ENCODE measurements around the gene RPS18. TPM values are rescaled to one million over a fixed set of nuclear protein-coding genes. Genes with fewer than 3 reads are reported as not detected.

RPS18 gene
- total RNA-seq, 4 donors from 2014 or later: 1,955 to 5,522 (median 4,042) TPM

GRCh38 chr6:33237741-33238140, 34.1 kb upstream of the RPS18 start:
- Histone ChIP-seq H3K4me3 (no peak overlapping the region), H3K27me3 (peaks cover 0 to 75% (median 3%) of the 10 kb centered on the region in 4 donors), H3K27ac (no peak overlapping the region), H3K4me1 (no peaks in the 10 kb centered on the region), H3K36me3 (no peaks in the 10 kb centered on the region), H3K9me3 (no peaks in the 10 kb centered on the region)
- no peak for DNase-seq
- intact Hi-C loops (cut with DNase I): loop anchor here (10.0 kb wide), 1 partner anchor 233 kb away; the partner anchor contains the start of gene HLA-DOA
- WGBS, 2 donors: 53 to 58% methylated on average over 2 of the region's 2 CpGs
- no peak for TF ChIP-seq POLR2A (IDR thresholded peaks at IDR 0.05)
- TF ChIP-seq, protein P1, sequence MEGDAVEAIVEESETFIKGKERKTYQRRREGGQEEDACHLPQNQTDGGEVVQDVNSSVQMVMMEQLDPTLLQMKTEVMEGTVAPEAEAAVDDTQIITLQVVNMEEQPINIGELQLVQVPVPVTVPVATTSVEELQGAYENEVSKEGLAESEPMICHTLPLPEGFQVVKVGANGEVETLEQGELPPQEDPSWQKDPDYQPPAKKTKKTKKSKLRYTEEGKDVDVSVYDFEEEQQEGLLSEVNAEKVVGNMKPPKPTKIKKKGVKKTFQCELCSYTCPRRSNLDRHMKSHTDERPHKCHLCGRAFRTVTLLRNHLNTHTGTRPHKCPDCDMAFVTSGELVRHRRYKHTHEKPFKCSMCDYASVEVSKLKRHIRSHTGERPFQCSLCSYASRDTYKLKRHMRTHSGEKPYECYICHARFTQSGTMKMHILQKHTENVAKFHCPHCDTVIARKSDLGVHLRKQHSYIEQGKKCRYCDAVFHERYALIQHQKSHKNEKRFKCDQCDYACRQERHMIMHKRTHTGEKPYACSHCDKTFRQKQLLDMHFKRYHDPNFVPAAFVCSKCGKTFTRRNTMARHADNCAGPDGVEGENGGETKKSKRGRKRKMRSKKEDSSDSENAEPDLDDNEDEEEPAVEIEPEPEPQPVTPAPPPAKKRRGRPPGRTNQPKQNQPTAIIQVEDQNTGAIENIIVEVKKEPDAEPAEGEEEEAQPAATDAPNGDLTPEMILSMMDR (IDR thresholded peaks at IDR 0.05): no peak

- 43 to 49% methylated on average over 3 of the region's 3 CpGs for whole genome bisulfite sequencing, 2 donors
These were observed 29.9 kb upstream of the RPS18 start for GRCh38 chr6:33241968-33242367.

DNA sequence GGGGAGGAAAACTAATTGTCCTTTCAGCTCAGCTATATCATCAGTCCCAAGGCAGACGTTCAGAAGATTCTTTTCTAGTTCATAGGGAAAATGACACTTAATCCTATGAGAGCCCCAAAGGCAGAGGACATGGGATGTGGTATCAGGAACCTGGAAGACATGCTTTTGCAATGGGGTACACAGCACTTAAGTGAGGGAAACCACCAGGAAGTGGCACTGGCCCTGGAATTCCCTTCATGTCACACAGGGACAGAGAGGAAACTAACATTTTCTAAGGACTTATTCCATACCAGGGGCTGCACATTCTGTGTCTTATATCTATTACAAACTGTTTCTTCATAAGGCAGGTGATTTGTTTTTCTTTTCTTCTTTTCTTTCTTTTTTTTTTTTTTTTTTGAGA, 28.4 kb upstream of the RPS18 start:
- TF ChIP-seq, protein P1 (IDR thresholded peaks at IDR 0.05): no peak
- no peak for TF ChIP-seq POLR2A (IDR thresholded peaks at IDR 0.05)
- Histone ChIP-seq H3K36me3 (no peaks in the 10 kb centered on the region), H3K27me3 (peaks cover 0 to 34% (median 0%) of the 10 kb centered on the region in 4 donors), H3K4me1 (peaks cover 0 to 10% (median 6%) of the 10 kb centered on the region in 3 donors), H3K9me3 (no peaks in the 10 kb centered on the region), H3K27ac (no peak overlapping the region), H3K4me3 (no peak overlapping the region)
- DNase-seq: no peak
- 28 to 46% methylated on average over 1 of the region's 1 CpG for WGBS, 2 donors
- intact Hi-C loops (cut with DNase I): no loop called here

More at GRCh38 chr6:33241968-33242367, 29.9 kb upstream of the RPS18 start:
- TF ChIP-seq POLR2A (IDR thresholded peaks at IDR 0.05): no peak
- TF ChIP-seq, protein P1 (IDR thresholded peaks at IDR 0.05): no peak
- intact Hi-C loops (cut with DNase I): no loop called here
- no peak for DNase-seq
- Histone ChIP-seq H3K27ac (no peak overlapping the region), H3K27me3 (peaks cover 0 to 47% (median 0%) of the 10 kb centered on the region in 4 donors), H3K4me1 (no peaks in the 10 kb centered on the region), H3K9me3 (no peaks in the 10 kb centered on the region), H3K36me3 (no peaks in the 10 kb centered on the region), H3K4me3 (no peak overlapping the region)

DNA sequence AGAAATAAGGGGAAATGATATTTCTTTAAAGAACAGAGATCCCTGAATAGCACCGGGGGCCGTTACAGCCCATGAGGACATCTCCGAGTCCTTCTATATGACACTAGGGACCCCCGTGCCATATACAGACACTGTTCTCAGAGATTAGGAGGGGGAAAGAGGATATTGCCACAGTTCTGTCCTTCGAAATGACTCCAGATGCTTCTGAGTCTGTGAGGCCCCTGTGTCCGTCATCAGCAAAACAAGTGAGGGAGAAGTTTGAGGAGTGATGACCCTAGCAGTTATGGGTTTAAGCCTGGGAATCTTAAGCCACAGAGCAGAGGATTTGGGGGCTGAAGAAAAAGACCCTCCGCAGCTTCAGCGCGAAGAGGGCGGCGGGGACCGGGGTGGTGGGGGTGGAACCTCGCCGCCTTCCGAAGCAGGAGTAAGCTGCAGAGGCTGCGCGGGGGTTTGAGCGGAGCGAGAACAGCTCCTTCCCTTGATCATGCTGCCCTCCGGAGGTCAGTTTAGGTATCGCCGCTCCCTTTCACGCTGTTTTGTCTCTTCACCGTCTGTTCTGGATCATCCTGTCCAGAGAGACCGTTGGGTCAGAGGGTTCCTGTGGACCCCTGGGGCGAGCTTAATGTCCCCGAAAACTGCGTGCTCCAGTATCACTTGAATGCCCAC, 23.8 kb upstream of the RPS18 start:
- Histone ChIP-seq H3K9me3 (no peaks in the 10 kb centered on the region), H3K27me3 (peaks cover 0 to 3% (median 0%) of the 10 kb centered on the region in 4 donors), H3K36me3 (peaks cover 0 to 19% (median 0%) of the 10 kb centered on the region in 3 donors), H3K27ac (peak overlapping the region; percentile 92 to 99 (median 98)), H3K4me3 (peak overlapping the region; percentile 38 to 74 (median 64)), H3K4me1 (peaks cover 13 to 32% (median 23%) of the 10 kb centered on the region in 3 donors)
- TF ChIP-seq, protein P1 (IDR thresholded peaks at IDR 0.05): peak; percentile 81 to 98 (median 94)
- no peak for TF ChIP-seq POLR2A (IDR thresholded peaks at IDR 0.05)
- intact Hi-C loops (cut with DNase I): loop anchor here (5.0 kb wide), 2 partner anchors 86 to 126 kb away; no protein-coding TSS in a partner anchor
- peak; percentile 60 for DNase-seq
- WGBS, 2 donors: 3 to 4% methylated on average over 22 to 26 of the region's 28 CpGs

DNA sequence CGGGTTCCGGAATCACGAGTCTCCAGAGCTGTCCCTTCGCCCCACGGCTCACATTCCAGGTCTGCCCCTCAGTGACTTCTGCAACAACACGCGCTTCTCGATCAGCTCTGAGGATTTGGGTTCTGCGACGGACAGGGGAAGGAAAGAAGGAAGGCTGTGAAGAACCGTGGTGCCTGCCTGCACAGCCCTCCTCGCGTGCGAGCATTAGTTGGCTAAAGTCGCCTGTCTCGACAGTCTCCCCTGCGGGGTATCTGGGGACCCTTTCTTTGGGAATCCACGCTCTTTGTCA, 23.3 kb upstream of the RPS18 start:
- H3K4me3 ChIP-seq: peak overlapping the region; percentile 38 to 74 (median 64)
- H3K4me1 ChIP-seq: peaks cover 13 to 32% (median 23%) of the 10 kb centered on the region in 3 donors
- H3K9me3 ChIP-seq: no peaks in the 10 kb centered on the region
- peaks cover 0 to 19% (median 0%) of the 10 kb centered on the region in 3 donors for H3K36me3 ChIP-seq
- intact Hi-C loops (cut with DNase I): loop anchor here (5.0 kb wide), 2 partner anchors 86 to 126 kb away; no protein-coding TSS in a partner anchor
- WGBS, 2 donors: 0% methylated on average over 10 to 18 of the region's 18 CpGs
- peaks cover 0 to 3% (median 0%) of the 10 kb centered on the region in 4 donors for H3K27me3 ChIP-seq
- no peak for TF ChIP-seq POLR2A (IDR thresholded peaks at IDR 0.05)
- TF ChIP-seq, protein P1 (IDR thresholded peaks at IDR 0.05): peak in 1 of 6 experiments; percentile 7
- H3K27ac ChIP-seq: peak overlapping the region; percentile 92 to 99 (median 98)
- DNase-seq: peak; percentile 60

Data from esophagus squamous epithelium (tissue), 5 donors.